GM18498 (cell line): Measurements from ENCODE around the gene GGT7.
A peak's percentile ranks its signal among the peaks of the same experiment; 100 is the strongest.
"Not testable (repeated sequence)": the region's sequence is repeated elsewhere in the genome, so short reads cannot be mapped to it uniquely, and the experiment has no call there.

Source experiments
- ATAC-seq: cut with Tn5 transposase; IDR thresholded peaks from one replicate; pipeline ENCODE4 v1.9.1; 2021; ENCODE audit warnings: mild to moderate bottlenecking, moderate library complexity; ENCODE audit not compliant: unreplicated experiment

Gene GGT7

GRCh38 chr20:34849778-34850177 lies 22.9 kb downstream of the GGT7 start:
- ATAC-seq, result no peak

GRCh38 chr20:34848597-34848996 lies 24.1 kb downstream of the GGT7 start:
- no peak for ATAC-seq

- ATAC-seq, result no peak
These were observed 29.2 kb downstream of the GGT7 start for GRCh38 chr20:34843421-34843820.

GRCh38 chr20:34842143-34842542 lies 30.5 kb downstream of the GGT7 start:
- no peak for ATAC-seq

- no peak for ATAC-seq
These were observed 38.2 kb downstream of the GGT7 start for GRCh38 chr20:34834459-34834893.

GRCh38 chr20:34831936-34832335 lies 40.7 kb downstream of the GGT7 start:
- no peak for ATAC-seq

GRCh38 chr20:34829191-34829590 lies 43.5 kb downstream of the GGT7 start:
- no peak for ATAC-seq

- peak; percentile 59 for ATAC-seq
These were observed 46.9 kb downstream of the GGT7 start, which contains the start of gene NCOA6 for GRCh38 chr20:34825530-34826362. TSS of gene NCOA6 (minus strand) at chr20:34825651. CDS start at chr20:34782355, 43,296 bp downstream.

- ATAC-seq, result peak; percentile 83
These were observed 47.7 kb downstream of the GGT7 start for GRCh38 chr20:34824806-34825529.

GRCh38 chr20:34824452-34824805 lies 48.2 kb downstream of the GGT7 start:
- ATAC-seq, result peak; percentile 52

- no peak for ATAC-seq
These were observed 48.6 kb downstream of the GGT7 start for GRCh38 chr20:34824026-34824425.

GRCh38 chr20:34820805-34821578 lies 51.7 kb downstream of the GGT7 start:
- ATAC-seq, result no peak

- ATAC-seq, result no peak
These were observed 54.9 kb downstream of the GGT7 start for GRCh38 chr20:34817801-34818200.

- no peak for ATAC-seq
These were observed 55.6 kb downstream of the GGT7 start for GRCh38 chr20:34817072-34817471.

GRCh38 chr20:34815636-34816035 lies 57.0 kb downstream of the GGT7 start:
- ATAC-seq, result no peak

GRCh38 chr20:34808583-34808982 lies 64.1 kb downstream of the GGT7 start:
- no peak for ATAC-seq

GRCh38 chr20:34807944-34808465 lies 64.7 kb downstream of the GGT7 start:
- not testable (repeated sequence) for ATAC-seq

- no peak for ATAC-seq
These were observed 66.4 kb downstream of the GGT7 start for GRCh38 chr20:34806255-34806654.

- ATAC-seq, result no peak
These were observed 73.8 kb downstream of the GGT7 start for GRCh38 chr20:34798871-34799270.

GRCh38 chr20:34798328-34798727 lies 74.3 kb downstream of the GGT7 start:
- no peak for ATAC-seq
